AG20443 (cell line): Measurements from ENCODE around the gene UPK3B.
"Not testable (repeated sequence)": the region's sequence is repeated elsewhere in the genome, so short reads cannot be mapped to it uniquely, and the experiment has no call there.

Source experiments
- DNase-seq: peaks from one replicate; pipeline ENCODE4 v3.0.0; 2012; ENCODE audit warnings: low spot score, mixed read lengths

Gene UPK3B

GRCh38 chr7:76492139-76492538 is 18.2 kb upstream of the UPK3B start:
- not testable (repeated sequence) for DNase-seq

GRCh38 chr7:76495717-76496116 is 14.6 kb upstream of the UPK3B start:
- DNase-seq: not testable (repeated sequence)

- DNase-seq: not testable (repeated sequence)
Observed at GRCh38 chr7:76497918-76498582, 12.3 kb upstream of the UPK3B start.

- not testable (repeated sequence) for DNase-seq
Observed at GRCh38 chr7:76498583-76499200, 11.7 kb upstream of the UPK3B start.

- DNase-seq: not testable (repeated sequence)
Observed at GRCh38 chr7:76499201-76499923, 11.0 kb upstream of the UPK3B start.

- DNase-seq: not testable (repeated sequence)
Observed at GRCh38 chr7:76499924-76500241, 10.5 kb upstream of the UPK3B start.

- DNase-seq: peak; percentile 1
Observed at GRCh38 chr7:76502224-76502623, 8.1 kb upstream of the UPK3B start.

- peak; percentile 1 for DNase-seq
Observed at GRCh38 chr7:76502836-76503235, 7.5 kb upstream of the UPK3B start.

GRCh38 chr7:76503244-76503643 is 7.1 kb upstream of the UPK3B start:
- DNase-seq: not testable (repeated sequence)

GRCh38 chr7:76504351-76505167 is 5.8 kb upstream of the UPK3B start:
- DNase-seq: peak; percentile 10

GRCh38 chr7:76505168-76506080 is 4.9 kb upstream of the UPK3B start:
- DNase-seq: peak; percentile 8

- DNase-seq: peak; percentile 4
Observed at GRCh38 chr7:76506081-76506440, 4.3 kb upstream of the UPK3B start.

- DNase-seq: not testable (repeated sequence)
Observed at GRCh38 chr7:76506643-76507042, 3.7 kb upstream of the UPK3B start.

- DNase-seq: peak; percentile 5
Observed at GRCh38 chr7:76507723-76508406, 2.5 kb upstream of the UPK3B start.

- DNase-seq: not testable (repeated sequence)
Observed at GRCh38 chr7:76511200-76511910, 1.0 kb downstream of the UPK3B start.

GRCh38 chr7:76511911-76512885 is 1.8 kb downstream of the UPK3B start:
- not testable (repeated sequence) for DNase-seq

GRCh38 chr7:76512941-76513816 is 2.8 kb downstream of the UPK3B start:
- DNase-seq: peak; percentile 28
